GM12891 (cell line): ENCODE results near the gene NFATC1.

ENCODE experiments used
- PAX5 ChIP-seq: IDR thresholded peaks from 2 replicates; pipeline ENCODE4 v1.6.1; 2011; ENCODE audit warnings: low read length, moderate library complexity, mild to moderate bottlenecking; ENCODE audit not compliant: insufficient read depth, severe bottlenecking
- POLR2A ChIP-seq: IDR thresholded peaks from 2 replicates; pipeline ENCODE4 v1.6.1; 2011; ENCODE audit warnings: low read depth, low read length, control low read depth
- POLR2AphosphoS5 ChIP-seq: IDR thresholded peaks from 2 replicates; pipeline ENCODE4 v1.6.1; 2011; ENCODE audit warnings: low read depth, low read length, control low read depth
- SPI1 ChIP-seq: IDR thresholded peaks from 2 replicates; pipeline ENCODE4 v1.6.1; 2011; ENCODE audit warnings: low read depth, low read length, control low read depth
- TAF1 ChIP-seq: IDR thresholded peaks from 2 replicates; pipeline ENCODE4 v1.6.1; 2011; ENCODE audit warnings: low read depth, low read length, control low read depth

DNA sequence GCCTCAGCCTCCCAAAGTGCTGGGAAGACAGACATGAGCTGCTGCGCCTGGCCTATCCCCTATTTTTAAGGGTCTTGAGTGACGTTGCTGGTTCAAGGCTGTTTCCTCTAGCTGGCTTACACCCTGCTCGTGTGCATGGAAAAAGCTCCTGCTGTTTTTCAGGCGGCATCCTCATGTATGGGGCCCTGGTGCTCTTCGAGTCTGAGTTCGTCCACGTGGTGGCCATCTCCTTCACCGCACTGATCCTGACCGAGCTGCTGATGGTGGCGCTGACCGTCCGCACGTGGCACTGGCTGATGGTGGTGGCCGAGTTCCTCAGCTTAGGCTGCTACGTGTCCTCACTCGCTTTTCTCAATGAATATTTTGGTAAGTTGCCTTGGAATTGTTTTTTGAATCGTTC, 22.0 kb upstream of the NFATC1 start:
- TF ChIP-seq POLR2AphosphoS5 (no peak), PAX5 (no peak), TAF1 (no peak), POLR2A (no peak), SPI1 (no peak)
